ENCODE results near the gene MYO5B. TPM values are rescaled to one million over a fixed set of nuclear protein-coding genes. Genes with fewer than 3 reads are reported as not detected.

Gene MYO5B
- total RNA-seq, 1 donor from 2014 or later = 0.21 TPM

GRCh38 chr18:49844903-49845302, 350.0 kb downstream of the MYO5B start:
- DNase-seq (ENCODE audit: low spot score in 2 of 2) = no peak
- H3K4me1 ChIP-seq = no peaks in the 10 kb centered on the region
- H3K9me3 ChIP-seq = no peaks in the 10 kb centered on the region
- no peak overlapping the region for H3K4me3 ChIP-seq
- H3K27me3 ChIP-seq = no peaks in the 10 kb centered on the region
- H3K27ac ChIP-seq = no peak overlapping the region
- no peak for TF ChIP-seq CTCF (IDR thresholded peaks at IDR 0.05)
- intact Hi-C loops (cut with DNase I) = no loop called here
- H3K36me3 ChIP-seq = no peaks in the 10 kb centered on the region

GRCh38 chr18:49843778-49844625, 350.9 kb downstream of the MYO5B start:
- H3K36me3 ChIP-seq = no peaks in the 10 kb centered on the region
- no peaks in the 10 kb centered on the region for H3K9me3 ChIP-seq
- no peak overlapping the region for H3K4me3 ChIP-seq
- intact Hi-C loops (cut with DNase I) = no loop called here
- DNase-seq (ENCODE audit: low spot score in 2 of 2) = no peak
- no peak overlapping the region for H3K27ac ChIP-seq
- H3K27me3 ChIP-seq = no peaks in the 10 kb centered on the region
- H3K4me1 ChIP-seq = no peaks in the 10 kb centered on the region
- TF ChIP-seq CTCF (IDR thresholded peaks at IDR 0.05) = no peak

- no peaks in the 10 kb centered on the region for H3K27me3 ChIP-seq
- H3K4me3 ChIP-seq = no peak overlapping the region
- no peak overlapping the region for H3K27ac ChIP-seq
- no peaks in the 10 kb centered on the region for H3K9me3 ChIP-seq
- DNase-seq (ENCODE audit: low spot score in 2 of 2) = no peak
- TF ChIP-seq CTCF (IDR thresholded peaks at IDR 0.05) = no peak
- no peaks in the 10 kb centered on the region for H3K36me3 ChIP-seq
- H3K4me1 ChIP-seq = no peaks in the 10 kb centered on the region
- intact Hi-C loops (cut with DNase I) = no loop called here
Measured at GRCh38 chr18:49843131-49843530, 351.8 kb downstream of the MYO5B start.

GRCh38 chr18:49842656-49843055, 352.3 kb downstream of the MYO5B start:
- H3K27me3 ChIP-seq = no peaks in the 10 kb centered on the region
- intact Hi-C loops (cut with DNase I) = no loop called here
- no peak overlapping the region for H3K27ac ChIP-seq
- no peak for TF ChIP-seq CTCF (IDR thresholded peaks at IDR 0.05)
- no peaks in the 10 kb centered on the region for H3K4me1 ChIP-seq
- H3K36me3 ChIP-seq = peaks cover 0 to under 1% of the 10 kb centered on the region in 2 donors
- H3K4me3 ChIP-seq = no peak overlapping the region
- H3K9me3 ChIP-seq = no peaks in the 10 kb centered on the region
- DNase-seq (ENCODE audit: low spot score in 2 of 2) = no peak

- Histone ChIP-seq H3K36me3 (peaks cover 0 to 5% of the 10 kb centered on the region in 2 donors), H3K9me3 (no peaks in the 10 kb centered on the region), H3K27ac (no peak overlapping the region), H3K4me1 (no peaks in the 10 kb centered on the region), H3K4me3 (no peak overlapping the region), H3K27me3 (no peaks in the 10 kb centered on the region)
- no peak for DNase-seq (ENCODE audit: low spot score in 2 of 2)
- intact Hi-C loops (cut with DNase I) = no loop called here
- no peak for TF ChIP-seq CTCF (IDR thresholded peaks at IDR 0.05)
Measured at GRCh38 chr18:49841236-49842217, 353.4 kb downstream of the MYO5B start.

All from ascending aorta (tissue), 2 donors.